Skeletal muscle satellite cell (primary cell): ENCODE results near the gene DEFB132.

Experiments used
- H3K27me3 ChIP-seq: 2 replicates; pipeline ENCODE4 v1.7.0; 2013; ENCODE audit warnings: low read length; ENCODE audit not compliant: control insufficient read depth, insufficient read depth
- H3K36me3 ChIP-seq: 2 replicates; pipeline ENCODE4 v1.7.0; 2013; ENCODE audit warnings: mild to moderate bottlenecking, control low read depth, low read length; ENCODE audit not compliant: insufficient read depth
- H3K4me1 ChIP-seq: 2 replicates; pipeline ENCODE4 v1.7.0; 2013; ENCODE audit warnings: low read length; ENCODE audit not compliant: control insufficient read depth, insufficient read depth
- H3K4me2 ChIP-seq: 2 replicates; pipeline ENCODE4 v1.7.0; 2013; ENCODE audit warnings: mild to moderate bottlenecking, low read length
- H3K4me3 ChIP-seq: 2 replicates; pipeline ENCODE4 v1.7.0; 2013; ENCODE audit warnings: low read length
- H3K9ac ChIP-seq: 2 replicates; pipeline ENCODE4 v1.7.0; 2013; ENCODE audit warnings: mild to moderate bottlenecking, low read depth, low read length, moderate library complexity
- H3K9me3 ChIP-seq: replicated peaks from 2 replicates; pipeline ENCODE4 v1.7.0; 2013; ENCODE audit warnings: mild to moderate bottlenecking, control low read depth, low read length

Gene DEFB132

GRCh38 chr20:284172-284571 lies 26.6 kb downstream of the DEFB132 start:
- H3K4me1 ChIP-seq, result no peaks in the 10 kb centered on the region
- no peak overlapping the region for H3K9ac ChIP-seq
- no peaks in the 10 kb centered on the region for H3K9me3 ChIP-seq
- H3K27me3 ChIP-seq, result no peaks in the 10 kb centered on the region
- no peak overlapping the region for H3K4me2 ChIP-seq
- no peak overlapping the region for H3K4me3 ChIP-seq
- no peaks in the 10 kb centered on the region for H3K36me3 ChIP-seq

DNA sequence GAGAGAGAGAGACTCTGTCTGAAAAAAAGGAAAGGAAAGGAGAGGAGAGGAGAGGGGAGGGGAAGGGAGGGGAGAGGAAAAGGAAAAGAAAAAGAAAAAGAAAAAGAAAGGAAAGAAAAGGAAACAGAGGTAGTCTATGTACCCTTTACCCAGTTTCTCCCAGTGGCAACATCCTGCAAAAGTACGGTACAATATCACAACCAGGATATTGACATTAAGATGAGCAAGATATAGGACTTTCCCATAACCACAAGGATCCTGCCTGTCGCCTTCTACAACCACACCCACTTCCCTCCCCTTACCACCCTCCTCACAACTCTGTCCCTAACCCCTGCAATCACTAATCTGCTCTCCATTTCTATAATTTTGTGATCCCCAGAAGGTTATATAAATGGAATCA lies 29.0 kb downstream of the DEFB132 start:
- Histone ChIP-seq H3K9ac (no peak overlapping the region), H3K9me3 (no peaks in the 10 kb centered on the region), H3K4me2 (no peak overlapping the region), H3K27me3 (no peaks in the 10 kb centered on the region), H3K4me1 (peaks cover 17% of the 10 kb centered on the region), H3K4me3 (no peak overlapping the region), H3K36me3 (no peaks in the 10 kb centered on the region)

DNA sequence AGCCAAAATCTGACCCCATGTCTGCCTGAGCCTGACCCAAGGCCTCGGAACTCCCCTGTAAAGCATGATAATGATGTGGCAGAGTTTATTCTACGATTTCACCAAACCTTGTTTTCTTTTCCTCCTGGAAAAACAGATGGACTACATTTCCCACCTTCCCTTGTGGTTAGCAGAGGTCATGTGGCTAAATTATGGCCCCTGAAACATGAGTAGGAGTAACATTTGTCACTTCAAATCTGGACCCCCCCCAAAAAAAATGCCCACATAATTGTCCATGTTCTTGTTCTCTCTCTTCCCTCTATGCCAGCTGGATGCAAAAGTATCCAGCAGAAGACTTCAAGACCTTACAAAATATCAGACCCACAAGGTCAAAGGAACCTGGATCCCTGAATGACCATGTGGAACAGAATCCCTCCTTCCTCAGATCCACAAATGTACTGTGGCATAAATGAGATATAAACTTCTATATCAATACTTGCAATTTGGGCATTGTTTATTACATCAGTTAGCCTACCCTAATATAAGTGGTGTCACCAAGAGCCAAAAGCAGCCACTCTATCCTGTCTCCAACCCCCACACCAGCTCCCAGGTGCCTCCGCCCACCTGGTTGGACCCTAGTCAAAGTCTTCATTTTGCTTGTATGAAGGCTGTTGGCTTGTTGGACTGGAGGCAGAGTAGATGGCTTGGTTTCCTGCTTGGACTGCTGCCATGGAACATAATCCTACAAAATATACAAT lies 31.6 kb downstream of the DEFB132 start:
- peaks cover 21% of the 10 kb centered on the region for H3K4me1 ChIP-seq
- H3K9me3 ChIP-seq, result no peaks in the 10 kb centered on the region
- peak overlapping the region; percentile 88 for H3K4me2 ChIP-seq
- peak overlapping the region; percentile 92 for H3K4me3 ChIP-seq
- no peaks in the 10 kb centered on the region for H3K27me3 ChIP-seq
- H3K36me3 ChIP-seq, result no peaks in the 10 kb centered on the region
- H3K9ac ChIP-seq, result no peak overlapping the region

GRCh38 chr20:289693-290083 lies 32.2 kb downstream of the DEFB132 start:
- H3K9ac ChIP-seq, result peak overlapping the region; percentile 87
- peak overlapping the region; percentile 88 for H3K4me2 ChIP-seq
- H3K4me3 ChIP-seq, result peak overlapping the region; percentile 92
- no peaks in the 10 kb centered on the region for H3K36me3 ChIP-seq
- H3K9me3 ChIP-seq, result no peaks in the 10 kb centered on the region
- peaks cover 21% of the 10 kb centered on the region for H3K4me1 ChIP-seq
- H3K27me3 ChIP-seq, result no peaks in the 10 kb centered on the region

DNA sequence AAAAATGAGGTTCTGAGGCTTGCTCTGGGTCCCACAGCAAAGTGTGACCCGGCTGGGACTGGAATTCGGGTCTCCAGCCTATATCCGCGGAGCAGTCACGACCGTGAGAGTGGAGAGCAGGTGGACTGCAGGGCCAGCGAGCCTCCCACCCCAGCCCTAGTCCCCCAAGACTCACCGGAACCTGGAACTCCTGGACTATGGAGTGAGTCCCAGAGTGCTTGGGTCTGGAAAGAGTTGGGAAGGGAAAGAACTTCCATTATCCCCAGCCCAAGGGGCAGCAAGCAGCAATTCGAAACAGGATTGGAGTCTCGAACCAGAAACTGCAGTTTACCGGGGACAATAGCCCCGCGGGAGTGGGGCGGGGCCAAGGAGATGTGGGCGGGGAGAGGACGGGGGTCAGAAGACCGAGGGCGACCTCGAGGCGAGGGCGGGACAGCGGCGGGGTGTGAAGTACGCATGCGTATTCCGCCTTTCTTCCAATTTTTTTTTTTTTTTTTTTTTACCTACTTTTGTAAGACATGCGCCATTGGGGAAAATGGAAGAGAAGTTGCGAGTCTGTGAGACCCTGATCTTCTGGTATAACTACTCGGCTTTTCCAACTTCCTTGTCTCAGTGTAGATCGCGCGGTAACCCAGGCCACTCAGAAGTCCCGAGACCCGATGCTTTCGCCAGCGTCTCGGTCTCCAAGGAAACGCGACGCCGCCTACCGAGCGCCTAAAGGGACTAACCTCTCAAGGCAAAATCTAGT lies 32.7 kb downstream of the DEFB132 start, which contains the start of gene C20orf96:
C20orf96 (minus strand) TSS at position 667 of the 748 bp plus-strand sequence; CDS start at position 527, 140 bp downstream.
- Histone ChIP-seq H3K9me3 (no peaks in the 10 kb centered on the region), H3K9ac (peak within 1 kb of the TSS; percentile 87), H3K4me2 (peak within 1 kb of the TSS; percentile 88), H3K4me1 (peaks cover 21% of the 10 kb centered on the region), H3K27me3 (no peaks in the 10 kb centered on the region), H3K4me3 (peak within 1 kb of the TSS; percentile 92), H3K36me3 (no peaks in the 10 kb centered on the region)

DNA sequence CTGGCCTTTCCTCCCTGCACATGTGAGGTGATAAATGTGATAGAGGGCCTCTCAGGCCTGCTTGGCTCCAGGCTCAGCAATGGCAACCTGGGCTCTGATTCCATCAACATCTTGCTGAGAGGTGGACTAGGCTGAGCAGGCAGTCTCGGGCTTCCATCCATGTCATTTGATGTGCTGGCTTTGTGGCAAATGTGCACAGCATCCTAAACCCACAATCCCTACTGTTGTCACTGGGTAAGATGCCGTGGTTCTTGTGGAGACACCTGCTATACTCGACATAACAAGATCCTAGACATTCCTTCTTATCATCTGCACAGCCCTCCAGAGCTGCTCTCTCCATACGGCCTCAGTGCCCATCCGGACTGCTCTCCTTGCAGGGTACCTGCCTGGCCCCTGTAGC lies 37.1 kb downstream of the DEFB132 start:
- Histone ChIP-seq H3K9ac (no peak overlapping the region), H3K4me3 (no peak overlapping the region), H3K9me3 (no peaks in the 10 kb centered on the region), H3K27me3 (no peaks in the 10 kb centered on the region), H3K36me3 (no peaks in the 10 kb centered on the region), H3K4me2 (no peak overlapping the region), H3K4me1 (peaks cover 29% of the 10 kb centered on the region)

DNA sequence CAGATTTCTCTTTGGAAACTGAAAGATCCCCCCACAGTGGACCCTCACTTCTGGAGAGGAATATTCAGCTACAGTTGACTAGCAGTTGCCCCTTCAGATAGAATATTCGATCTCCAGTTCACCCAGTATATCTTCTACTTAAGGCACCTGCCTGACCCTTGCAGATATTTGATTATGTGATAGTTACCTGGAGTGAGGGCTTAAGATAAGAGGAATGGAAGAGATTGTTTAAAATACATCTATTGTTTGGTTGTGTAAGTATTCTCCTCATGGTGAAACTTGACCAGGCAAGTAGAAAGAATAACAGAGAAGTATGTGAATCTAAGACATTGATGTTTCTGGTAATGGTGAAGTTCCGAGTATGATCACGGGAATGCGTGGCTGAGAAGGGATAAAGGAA lies 38.3 kb downstream of the DEFB132 start:
- Histone ChIP-seq H3K36me3 (no peaks in the 10 kb centered on the region), H3K4me2 (no peak overlapping the region), H3K4me3 (no peak overlapping the region), H3K27me3 (no peaks in the 10 kb centered on the region), H3K4me1 (peaks cover 31% of the 10 kb centered on the region), H3K9ac (no peak overlapping the region), H3K9me3 (no peaks in the 10 kb centered on the region)

DNA sequence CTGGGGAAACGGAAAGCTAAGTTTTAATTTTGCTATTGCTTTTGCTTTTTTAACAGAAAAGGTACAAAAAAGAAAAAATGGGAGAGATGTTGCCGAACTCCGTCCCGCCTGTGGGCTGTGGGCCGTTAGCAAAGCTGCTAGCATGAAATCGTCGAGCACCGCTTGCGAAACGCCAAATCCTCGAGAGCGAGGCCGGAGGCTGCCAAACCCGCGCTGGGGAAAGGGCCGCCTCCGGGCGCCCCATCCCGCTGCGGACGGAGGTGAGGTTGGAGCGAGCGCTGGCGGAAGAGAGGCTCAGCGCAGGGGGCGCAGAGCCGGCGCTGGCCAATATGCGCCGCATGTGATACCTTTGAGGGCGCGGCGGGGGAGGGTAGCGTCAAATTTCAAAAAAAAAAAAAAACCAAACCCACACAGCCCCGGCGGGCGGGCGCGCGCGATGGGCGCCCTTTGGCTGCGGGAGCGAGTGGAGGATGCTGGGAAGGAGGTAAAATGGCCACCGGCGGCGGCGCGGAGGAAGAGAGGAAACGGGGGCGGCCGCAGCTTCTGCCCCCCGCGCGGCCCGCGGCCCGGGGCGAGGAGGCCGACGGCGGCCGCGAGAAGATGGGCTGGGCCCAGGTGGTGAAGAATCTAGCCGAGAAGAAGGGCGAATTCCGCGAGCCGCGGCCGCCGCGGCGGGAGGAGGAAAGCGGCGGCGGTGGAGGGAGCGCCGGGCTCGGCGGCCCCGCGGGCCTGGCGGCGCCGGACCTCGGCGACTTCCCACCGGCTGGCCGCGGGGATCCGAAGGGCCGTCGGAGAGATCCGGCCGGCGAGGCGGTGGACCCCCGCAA lies 39.8 kb downstream of the DEFB132 start, which contains the start of gene ZCCHC3:
ZCCHC3 (plus strand) TSS at position 473 of the 827 bp plus-strand sequence; CDS start at position 490, 17 bp downstream.
- Histone ChIP-seq H3K4me2 (peak within 1 kb of the TSS; percentile 93), H3K27me3 (no peaks in the 10 kb centered on the region), H3K4me3 (peak within 1 kb of the TSS; percentile 75), H3K4me1 (peaks cover 20% of the 10 kb centered on the region), H3K9ac (peak within 1 kb of the TSS; percentile 96), H3K9me3 (no peaks in the 10 kb centered on the region), H3K36me3 (peaks cover 2% of the 10 kb centered on the region)

GRCh38 chr20:297925-298775 lies 40.6 kb downstream of the DEFB132 start:
- peak overlapping the region; percentile 96 for H3K9ac ChIP-seq
- H3K4me3 ChIP-seq, result peak overlapping the region; percentile 75
- peak overlapping the region; percentile 93 for H3K4me2 ChIP-seq
- no peaks in the 10 kb centered on the region for H3K9me3 ChIP-seq
- H3K27me3 ChIP-seq, result no peaks in the 10 kb centered on the region
- peaks cover 3% of the 10 kb centered on the region for H3K36me3 ChIP-seq
- peaks cover 20% of the 10 kb centered on the region for H3K4me1 ChIP-seq

DNA sequence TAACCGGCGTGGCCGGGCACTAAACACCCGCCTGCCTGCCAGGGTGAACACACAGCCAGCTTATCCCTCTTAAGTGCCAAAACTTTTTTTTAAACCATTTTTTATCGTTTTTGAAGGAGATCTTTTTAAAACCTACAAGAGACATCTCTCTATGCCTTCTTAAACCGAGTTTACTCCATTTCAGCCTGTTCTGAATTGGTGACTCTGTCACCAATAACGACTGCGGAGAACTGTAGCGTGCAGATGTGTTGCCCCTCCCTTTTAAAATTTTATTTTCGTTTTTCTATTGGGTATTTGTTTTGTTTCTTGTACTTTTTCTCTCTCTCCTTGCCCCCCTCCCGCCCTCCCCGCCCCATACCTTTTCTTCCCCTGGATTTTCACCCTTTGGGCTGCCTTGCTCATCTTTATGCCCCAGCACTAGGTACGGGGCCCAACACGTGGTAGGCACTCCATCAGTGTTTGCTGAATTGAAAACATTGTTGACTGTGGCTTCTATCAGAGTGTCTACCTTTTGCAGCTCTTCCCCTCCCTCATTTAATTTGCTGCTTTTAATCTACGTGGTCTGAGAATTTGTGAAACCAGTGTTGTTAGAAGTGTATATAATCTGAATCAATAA lies 41.4 kb downstream of the DEFB132 start:
- H3K9ac ChIP-seq, result peak overlapping the region; percentile 96
- peaks cover 3% of the 10 kb centered on the region for H3K36me3 ChIP-seq
- H3K27me3 ChIP-seq, result no peaks in the 10 kb centered on the region
- peaks cover 20% of the 10 kb centered on the region for H3K4me1 ChIP-seq
- peak overlapping the region; percentile 93 for H3K4me2 ChIP-seq
- H3K4me3 ChIP-seq, result peak overlapping the region; percentile 75
- H3K9me3 ChIP-seq, result no peaks in the 10 kb centered on the region
